Stimulated activated CD8-positive, alpha-beta memory T cell treated with anti-CD3 and anti-CD28 coated beads, Interleukin-15, amount 100 ng/mL, for 1 hour (primary cell): ENCODE results near the gene GPD1.
"Not testable (repeated sequence)": the region's sequence is repeated elsewhere in the genome, so short reads cannot be mapped to it uniquely, and the experiment has no call there.

Source experiments
- DNase-seq: peaks from one replicate; pipeline ENCODE4 v3.0.0-alpha.2; 2020; ENCODE audit warnings: low read depth

The GPD1 gene

DNA sequence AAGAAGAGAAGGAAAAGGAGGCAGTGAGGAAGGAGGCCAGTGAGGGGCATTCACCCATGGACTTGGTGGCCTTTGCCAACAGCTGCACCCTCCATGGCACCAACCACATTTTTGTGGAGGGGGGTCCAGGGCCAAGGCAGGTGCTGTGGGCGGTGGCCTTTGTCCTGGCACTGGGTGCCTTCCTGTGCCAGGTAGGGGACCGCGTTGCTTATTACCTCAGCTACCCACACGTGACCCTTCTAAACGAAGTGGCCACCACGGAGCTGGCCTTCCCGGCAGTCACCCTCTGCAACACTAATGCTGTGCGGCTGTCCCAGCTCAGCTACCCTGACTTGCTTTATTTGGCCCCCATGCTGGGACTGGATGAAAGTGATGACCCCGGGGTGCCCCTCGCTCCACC is 30.1 kb upstream of the GPD1 start:
- DNase-seq, result no peak

- peak; percentile 72 for DNase-seq
These were observed 28.6 kb upstream of the GPD1 start for GRCh38 chr12:50074936-50075807.

GRCh38 chr12:50075808-50076170 is 28.0 kb upstream of the GPD1 start:
- no peak for DNase-seq

- no peak for DNase-seq
These were observed 26.7 kb upstream of the GPD1 start for GRCh38 chr12:50077099-50077498.

- DNase-seq, result no peak
These were observed 25.5 kb upstream of the GPD1 start for GRCh38 chr12:50078281-50078680.

- DNase-seq, result no peak
These were observed 24.0 kb upstream of the GPD1 start for GRCh38 chr12:50079771-50080170.

- DNase-seq, result no peak
These were observed 22.6 kb upstream of the GPD1 start for GRCh38 chr12:50081096-50081808.

DNA sequence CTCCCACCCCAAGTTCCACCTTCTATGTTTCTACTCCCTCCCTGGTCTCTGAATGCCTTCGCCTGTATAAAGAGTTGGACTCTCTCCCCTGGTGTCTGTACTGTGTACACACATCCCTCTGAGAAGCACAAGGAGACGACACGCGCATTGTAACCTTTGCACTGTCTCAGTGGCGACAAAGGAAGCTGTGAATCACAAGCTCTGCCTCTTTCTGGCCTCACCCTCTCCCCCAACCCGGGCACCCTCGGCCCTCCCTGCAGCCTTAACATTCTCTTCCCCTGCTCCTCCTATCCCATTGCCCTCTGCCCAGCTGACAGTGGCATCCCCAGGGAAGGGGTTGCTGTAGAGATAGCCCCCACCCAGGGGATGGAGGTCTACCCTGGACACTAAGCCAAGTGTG is 21.2 kb upstream of the GPD1 start:
- DNase-seq, result no peak

- DNase-seq, result no peak
These were observed 20.5 kb upstream of the GPD1 start for GRCh38 chr12:50083301-50083700.

DNA sequence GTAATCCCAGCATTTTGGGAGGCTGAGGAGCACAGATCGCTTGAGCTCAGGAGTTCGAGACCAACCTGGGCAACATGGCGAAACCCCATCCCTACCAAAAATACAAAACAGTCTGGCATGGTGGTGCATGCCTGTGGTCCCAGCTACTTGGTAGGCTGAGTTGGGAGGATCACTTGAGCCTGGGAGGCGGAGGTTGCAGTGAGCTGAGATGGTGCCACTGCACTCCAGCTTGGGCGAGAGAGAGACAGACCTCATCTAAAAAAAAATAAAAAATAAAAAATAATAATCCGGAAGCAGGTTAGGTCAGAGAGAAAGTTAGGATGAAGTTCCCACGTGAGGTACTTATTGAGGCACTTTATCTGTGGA is 19.4 kb upstream of the GPD1 start:
- not testable (repeated sequence) for DNase-seq

- DNase-seq, result peak; percentile 65
These were observed 18.8 kb upstream of the GPD1 start, which contains the start of gene SMARCD1 for GRCh38 chr12:50084775-50085614. Gene SMARCD1, plus strand, starts transcription at chr12:50085342. Its CDS starts 28 bp downstream, at chr12:50085370.

DNA sequence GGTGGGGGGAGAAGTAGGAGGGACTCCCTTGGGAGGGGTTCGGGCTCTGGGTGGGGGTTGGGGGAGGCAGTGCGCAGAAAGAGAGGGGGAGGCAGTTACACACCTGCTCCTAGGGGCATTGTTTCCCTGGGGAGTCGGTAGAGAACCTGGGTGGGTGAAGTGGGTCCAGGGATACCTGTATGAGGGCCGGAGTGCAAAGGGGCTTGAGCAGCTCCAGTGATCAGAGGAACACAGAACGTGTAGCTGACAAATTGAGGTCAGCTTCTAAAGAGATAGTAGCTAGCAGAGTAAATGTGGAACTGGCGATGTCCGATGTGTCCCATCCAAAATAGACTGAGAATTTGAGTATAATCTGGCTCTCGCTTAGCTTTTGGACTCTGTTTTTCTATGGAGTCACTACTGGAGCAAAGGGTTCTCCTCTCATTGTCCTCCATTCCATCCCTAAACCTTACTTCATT is 18.2 kb upstream of the GPD1 start:
- DNase-seq, result no peak

DNA sequence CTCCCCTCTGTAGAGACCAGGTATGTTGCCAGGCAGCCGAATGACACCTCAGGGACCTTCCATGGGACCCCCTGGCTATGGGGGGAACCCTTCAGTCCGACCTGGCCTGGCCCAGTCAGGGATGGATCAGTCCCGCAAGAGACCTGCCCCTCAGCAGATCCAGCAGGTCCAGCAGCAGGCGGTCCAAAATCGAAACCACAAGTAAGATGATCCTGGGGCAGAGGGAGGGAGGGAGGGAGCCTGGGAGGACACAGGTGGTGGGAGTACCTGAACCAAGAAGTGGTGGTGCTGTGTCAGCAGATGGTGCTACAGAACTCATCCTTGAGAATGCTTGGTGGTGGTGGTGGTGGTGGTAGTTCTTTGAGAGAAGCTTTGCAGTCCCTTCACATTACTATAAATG is 17.7 kb upstream of the GPD1 start:
- no peak for DNase-seq

GRCh38 chr12:50087151-50087550 is 16.7 kb upstream of the GPD1 start:
- DNase-seq, result no peak

GRCh38 chr12:50087995-50088394 is 15.8 kb upstream of the GPD1 start:
- DNase-seq, result no peak

- DNase-seq, result no peak
These were observed 15.1 kb upstream of the GPD1 start for GRCh38 chr12:50088577-50089335.

DNA sequence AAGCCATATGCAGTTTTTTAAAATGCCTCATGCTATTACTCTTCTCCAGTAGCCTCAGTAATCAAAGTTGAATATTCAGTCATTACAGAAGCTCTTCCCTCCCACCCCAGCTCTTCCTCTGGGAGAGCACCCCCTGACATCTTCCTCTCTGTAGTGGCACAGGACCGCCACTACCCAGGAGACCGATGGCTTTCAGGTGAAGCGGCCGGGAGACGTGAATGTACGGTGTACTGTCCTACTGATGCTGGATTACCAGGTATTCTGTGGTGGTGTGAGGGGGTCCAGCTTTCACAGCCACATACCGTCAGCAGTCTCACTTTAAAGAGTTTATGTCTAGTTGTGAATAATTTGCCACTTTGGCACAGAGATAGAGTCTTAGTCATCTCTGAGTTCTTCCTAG is 14.1 kb upstream of the GPD1 start:
- no peak for DNase-seq

- DNase-seq, result no peak
These were observed 13.4 kb upstream of the GPD1 start for GRCh38 chr12:50090391-50090790.

- DNase-seq, result no peak
These were observed 5.9 kb upstream of the GPD1 start for GRCh38 chr12:50097952-50098351.

GRCh38 chr12:50099302-50100008 is 4.4 kb upstream of the GPD1 start:
- DNase-seq, result no peak

DNA sequence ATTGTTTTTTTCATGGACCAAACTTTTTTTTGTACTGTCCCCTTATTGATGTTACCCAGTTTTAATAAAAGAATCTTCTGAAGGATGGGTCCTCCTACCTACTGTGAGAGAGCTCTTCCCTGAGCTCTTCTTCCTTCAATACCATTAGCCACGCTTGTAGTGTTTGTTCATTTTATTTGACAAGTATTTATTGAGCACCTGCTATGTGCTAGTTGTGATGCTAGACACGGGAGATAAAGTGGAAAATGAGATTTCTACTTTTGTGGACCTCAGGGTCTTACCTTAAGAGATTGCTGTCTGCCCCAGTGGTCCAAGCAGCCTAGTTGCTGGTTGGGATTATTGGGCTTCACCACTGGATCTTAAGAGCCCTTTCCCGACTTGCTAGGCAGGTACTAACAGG is 3.2 kb upstream of the GPD1 start:
- DNase-seq, result no peak
